B cell (primary cell): Measurements from ENCODE around the gene UBE2R2. TPM values are rescaled to one million over a fixed set of nuclear protein-coding genes. Genes with fewer than 3 reads are reported as not detected.

Experiments
- ATAC-seq: fragments of 200-7000 bp; cut with Tn5 transposase; one replicate; pipeline ENCODE4 v1.10.0; 2021; ENCODE audit warnings: low read depth, mild to moderate bottlenecking, moderate number of reproducible peaks, moderate library complexity
- CTCF ChIA-PET: fragments of 350-600 bp; sonication (Branson Sonifier 250); formaldehyde crosslinking; loops from one replicate; lab custom pipeline; 2021; ENCODE audit warnings: antibody characterized with exemption, inconsistent platforms; lab: Charles Lee
- POLR2A ChIA-PET: fragments of 350-600 bp; sonication (Branson Sonifier 250); formaldehyde crosslinking; loops from one replicate; lab custom pipeline; 2021; ENCODE audit warnings: antibody characterized with exemption; lab: Charles Lee
- DNase-seq: peaks from one replicate; pipeline ENCODE4 v3.0.0; 2013
- H2AFZ ChIP-seq: 2 replicates; pipeline ENCODE4 v1.6.1; 2012; ENCODE audit warnings: mild to moderate bottlenecking, low read depth, low read length; ENCODE audit not compliant: insufficient read depth, poor library complexity, severe bottlenecking
- H3K27ac ChIP-seq, 2 donors: 1 replicate in 1 of 2; 2 replicates in 1 of 2; pipeline ENCODE4 v1.5.1; 2012 to 2013; ENCODE audit warnings: low read length in 2 of 2, mild to moderate bottlenecking in 2 of 2, moderate library complexity in 1 of 2
- H3K27me3 ChIP-seq, 4 experiments: fragments of 200-600 bp in 1 of 4; sonication (generic) in 1 of 4; replicated peaks in 1 of 4; 1 replicate in 2 of 4; 2 replicates in 2 of 4; pipeline versions ENCODE4 v1.6.1 to v1.7.0; 2013 to 2016; ENCODE audit warnings: low read length in 3 of 4, mild to moderate bottlenecking in 2 of 4, mixed read lengths in 1 of 4, moderate library complexity in 1 of 4; ENCODE audit not compliant: insufficient read depth in 4 of 4, control insufficient read depth in 3 of 4; ENCODE audit errors: control extremely low read depth in 1 of 4
- H3K36me3 ChIP-seq, 2 experiments: replicated peaks in 1 of 2; 1 replicate in 1 of 2; 2 replicates in 1 of 2; pipeline versions ENCODE4 v1.6.1 to v1.7.1; 2013; ENCODE audit warnings: low read length in 1 of 2; ENCODE audit not compliant: insufficient read depth in 2 of 2, control insufficient read depth in 1 of 2; ENCODE audit errors: control extremely low read depth in 1 of 2, extremely low read depth in 1 of 2
- H3K4me1 ChIP-seq, 2 donors: fragments of 200-600 bp in 1 of 2; sonication (generic) in 1 of 2; 1 replicate in 1 of 2; 2 replicates in 1 of 2; pipeline versions ENCODE4 v1.5.1 to v1.6.1; 2013 to 2017; ENCODE audit warnings: low read length in 2 of 2; ENCODE audit not compliant: control insufficient read depth in 2 of 2, insufficient read depth in 2 of 2
- H3K4me2 ChIP-seq: replicated peaks from 2 replicates; pipeline ENCODE3; 2012; ENCODE audit warnings: mild to moderate bottlenecking, low read depth, low read length; ENCODE audit not compliant: poor library complexity, severe bottlenecking
- H3K4me3 ChIP-seq, 5 experiments: fragments of 200-600 bp in 1 of 5; sonication (generic) in 1 of 5; 1 replicate in 3 of 5; 2 replicates in 2 of 5; pipeline versions ENCODE4 v1.5.1 to v1.7.0; 2011 to 2016; ENCODE audit warnings: low read length in 4 of 5, mild to moderate bottlenecking in 4 of 5, low read depth in 2 of 5, control low read depth in 1 of 5, moderate library complexity in 1 of 5; ENCODE audit not compliant: insufficient read depth in 1 of 5; ENCODE audit errors: control extremely low read depth in 1 of 5, extremely low read depth in 1 of 5
- H3K79me2 ChIP-seq: fragments of 200-600 bp; sonication (generic); one replicate; pipeline ENCODE4 v1.6.0; 2016; ENCODE audit warnings: low read length; ENCODE audit not compliant: control insufficient read depth, insufficient read depth
- H3K9ac ChIP-seq: fragments of 200-600 bp; sonication (generic); 2 replicates; pipeline ENCODE4 v1.6.1; 2017; ENCODE audit warnings: mild to moderate bottlenecking, low read length, moderate library complexity
- H3K9me3 ChIP-seq, 3 donors: one replicate each; pipeline versions ENCODE4 v1.6.1 to v1.7.1; 2013; ENCODE audit warnings: low read length in 2 of 3; ENCODE audit not compliant: control insufficient read depth in 2 of 3, insufficient read depth in 1 of 3; ENCODE audit errors: control extremely low read depth in 1 of 3
- H4K20me1 ChIP-seq: 2 replicates; pipeline ENCODE4 v1.6.0; 2012; ENCODE audit warnings: mild to moderate bottlenecking, low read length; ENCODE audit not compliant: insufficient read depth, control insufficient read depth, poor library complexity, severe bottlenecking
- H3K27ac Mint-ChIP-seq: one replicate; pipeline ENCODE4 v1.8.0; 2021; ENCODE audit warnings: mixed read lengths
- H3K27me3 Mint-ChIP-seq: one replicate; pipeline ENCODE4 v1.8.0; 2021; ENCODE audit warnings: mixed read lengths
- H3K4me1 Mint-ChIP-seq: one replicate; pipeline ENCODE4 v1.8.0; 2021; ENCODE audit warnings: mixed read lengths
- H3K4me3 Mint-ChIP-seq: one replicate; pipeline ENCODE4 v1.8.0; 2021; ENCODE audit warnings: mixed read lengths
- H3K9me3 Mint-ChIP-seq: one replicate; pipeline ENCODE4 v1.8.0; 2022; ENCODE audit warnings: mixed read lengths; ENCODE audit not compliant: insufficient read depth
- CTCF ChIP-seq: fragments of 200-600 bp; IDR thresholded peaks from one replicate; pipeline ENCODE4 v1.8.0; 2022; ENCODE audit warnings: antibody characterized with exemption, mild to moderate bottlenecking
- EZH2 ChIP-seq: IDR thresholded peaks from 2 replicates; pipeline ENCODE4 v1.6.1; 2012; ENCODE audit warnings: borderline replicate concordance, low read depth, mild to moderate bottlenecking, moderate library complexity, low read length; ENCODE audit not compliant: insufficient read depth, poor library complexity, severe bottlenecking
- WGBS: methylation state at CpG from one replicate; pipeline ENCODE4 v1.1.5; 2013; ENCODE audit warnings: missing lambda C conversion rate; ENCODE audit not compliant: insufficient coverage; 5-methylcytosine and 5-hydroxymethylcytosine counted together
- intact Hi-C: fragments of 100-400 bp; cut with micrococcal nuclease; formaldehyde crosslinking; loops from one replicate; pipeline ENCODE4 v1.10.0; 2022
- polyA plus RNA-seq: library from polyadenylated mRNA; depleted of rRNA; stranded (reverse); fragments of >200 nt; gene quantifications from 2 replicates; pipeline ENCODE4 v1.2.3, GENCODE V29; 2012
- total RNA-seq, 2 donors: library from RNA; stranded (reverse); fragments of 120-200 nt in 1 of 2; gene quantifications; 1 replicate in 1 of 2; 2 replicates in 1 of 2; pipeline versions ENCODE4 v1.2.3 to v1.2.4, GENCODE V29; 2013 to 2022

Gene UBE2R2
- total and polyA plus RNA-seq, 2 donors (not counting 1 experiment from before 2014, with no cell fraction given): 18.9 to 48.8 TPM

GRCh38 chr9:33921967-33922895 is 105.3 kb downstream of the UBE2R2 start:
- H3K9me3 ChIP-seq: no peaks in the 10 kb centered on the region
- H3K4me1 Mint-ChIP-seq: no peaks in the 10 kb centered on the region
- H3K9me3 Mint-ChIP-seq: no peaks in the 10 kb centered on the region
- H3K4me1 ChIP-seq: no peaks in the 10 kb centered on the region
- H3K36me3 ChIP-seq: peaks cover 8 to 70% of the 10 kb centered on the region in 2 experiments
- CTCF ChIA-PET: interaction anchor here (1.6 kb wide), 1 partner anchor 108 kb away, joined by 9 read pairs; no protein-coding TSS in a partner anchor
- POLR2A ChIA-PET: no interaction called here
- no peak for DNase-seq
- 94% methylated on average over 8 of the region's 14 CpGs for WGBS
- no peak overlapping the region for H3K4me3 Mint-ChIP-seq
- no peak overlapping the region for H3K27ac Mint-ChIP-seq
- TF ChIP-seq EZH2 (no peak), CTCF (peak; percentile 66)
- no peak overlapping the region for H3K4me3 ChIP-seq
- H3K27ac ChIP-seq: no peak overlapping the region
- H3K79me2 ChIP-seq: no peaks in the 10 kb centered on the region
- H3K9ac ChIP-seq: no peak overlapping the region
- no peaks in the 10 kb centered on the region for H3K27me3 ChIP-seq
- H3K4me2 ChIP-seq: no peak overlapping the region
- no peak overlapping the region for H2AFZ ChIP-seq
- peak; percentile 59 for ATAC-seq
- no peaks in the 10 kb centered on the region for H3K27me3 Mint-ChIP-seq
- no peaks in the 10 kb centered on the region for H4K20me1 ChIP-seq
- intact Hi-C loops: loop anchor here (5.0 to 10.0 kb wide), 2 partner anchors 105 to 453 kb away; partner anchors contain the start of genes MYORG and UBE2R2

DNA sequence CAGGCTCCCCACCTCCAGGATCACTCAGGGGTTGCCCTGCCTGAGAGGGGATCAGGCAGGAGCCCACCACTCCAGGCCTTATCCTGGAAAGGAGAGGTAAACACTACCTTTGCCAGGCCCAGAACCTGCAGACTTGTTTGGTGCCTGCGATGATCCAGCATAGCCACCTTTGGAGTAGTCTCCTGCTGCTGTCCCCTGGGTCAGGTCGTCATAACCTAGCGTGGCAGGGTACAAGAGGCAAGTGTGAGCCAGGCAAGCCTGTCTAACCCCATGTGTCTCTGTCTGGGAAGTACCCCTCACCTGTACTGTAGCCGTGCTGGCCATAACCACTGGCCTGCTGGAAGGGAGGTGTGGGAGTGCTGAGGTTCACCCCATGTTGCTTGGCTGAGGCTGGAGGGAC is 106.1 kb downstream of the UBE2R2 start:
- 99% methylated on average over 4 of the region's 4 CpGs for WGBS
- DNase-seq (no peak), ATAC-seq (no peak)
- Mint-ChIP-seq H3K27ac (no peak overlapping the region), H3K9me3 (no peaks in the 10 kb centered on the region), H3K27me3 (no peaks in the 10 kb centered on the region), H3K4me1 (no peaks in the 10 kb centered on the region), H3K4me3 (no peak overlapping the region)
- H4K20me1 ChIP-seq: no peaks in the 10 kb centered on the region
- ChIA-PET POLR2A (no interaction called here), CTCF (interaction anchor here (2.4 kb wide), 1 partner anchor 108 kb away, joined by 14 read pairs; no protein-coding TSS in a partner anchor)
- intact Hi-C loops: loop anchor here (5.0 to 10.0 kb wide), 2 partner anchors 106 to 452 kb away; partner anchors contain the start of genes MYORG and UBE2R2
- H3K9me3 ChIP-seq: no peaks in the 10 kb centered on the region
- H3K27me3 ChIP-seq: no peaks in the 10 kb centered on the region
- H3K4me1 ChIP-seq: no peaks in the 10 kb centered on the region
- peaks cover 3 to 69% of the 10 kb centered on the region in 2 experiments for H3K36me3 ChIP-seq
- no peak overlapping the region for H3K9ac ChIP-seq
- no peak for TF ChIP-seq CTCF
- H3K4me3 ChIP-seq: no peak overlapping the region
- H2AFZ ChIP-seq: no peak overlapping the region
- no peak overlapping the region for H3K4me2 ChIP-seq
- no peak overlapping the region for H3K27ac ChIP-seq
- H3K79me2 ChIP-seq: no peaks in the 10 kb centered on the region
